Hepatocyte (in vitro differentiated cells): ENCODE data around the gene MEIOC. TPM values are rescaled to one million over a fixed set of nuclear protein-coding genes. Genes with fewer than 3 reads are reported as not detected.

Experiments used
- DNase-seq: peaks from one replicate; pipeline ENCODE4 v3.0.0-alpha.2; 2016; ENCODE audit warnings: low spot score
- H2AFZ ChIP-seq: fragments of 200-600 bp; sonication (generic); 2 replicates; pipeline ENCODE4 v1.6.0; 2016; ENCODE audit warnings: antibody characterized with exemption, mild to moderate bottlenecking
- H3K27ac ChIP-seq: fragments of 200-600 bp; sonication (generic); 2 replicates; pipeline ENCODE4 v1.5.1; 2016; ENCODE audit warnings: mild to moderate bottlenecking
- H3K27me3 ChIP-seq: fragments of 200-600 bp; sonication (generic); 2 replicates; pipeline ENCODE4 v1.6.1; 2016
- H3K36me3 ChIP-seq: fragments of 200-600 bp; sonication (generic); replicated peaks from 2 replicates; pipeline ENCODE4 v1.5.1; 2016; ENCODE audit warnings: low read depth; ENCODE audit not compliant: insufficient read depth
- H3K4me1 ChIP-seq: fragments of 200-600 bp; sonication (generic); 2 replicates; pipeline ENCODE4 v1.5.1; 2016; ENCODE audit warnings: mild to moderate bottlenecking, moderate library complexity; ENCODE audit not compliant: insufficient read depth
- H3K4me2 ChIP-seq: fragments of 200-600 bp; sonication (generic); 2 replicates; pipeline ENCODE4 v1.6.0; 2016
- H3K4me3 ChIP-seq: fragments of 200-600 bp; sonication (generic); 2 replicates; pipeline ENCODE4 v1.5.1; 2016; ENCODE audit warnings: mild to moderate bottlenecking
- H3K79me2 ChIP-seq: fragments of 200-600 bp; sonication (generic); 2 replicates; pipeline ENCODE4 v1.6.0; 2017; ENCODE audit warnings: mild to moderate bottlenecking
- H3K9me2 ChIP-seq: fragments of 200-600 bp; sonication (generic); replicated peaks from 2 replicates; pipeline ENCODE4 v1.6.0; 2017; ENCODE audit warnings: mild to moderate bottlenecking; ENCODE audit not compliant: insufficient read depth
- H3K9me3 ChIP-seq: fragments of 200-600 bp; sonication (generic); 2 replicates; pipeline ENCODE4 v1.5.1; 2016; ENCODE audit warnings: low read depth, mild to moderate bottlenecking
- H4K20me1 ChIP-seq: fragments of 200-600 bp; sonication (generic); 2 replicates; pipeline ENCODE4 v1.6.0; 2016; ENCODE audit warnings: mild to moderate bottlenecking; ENCODE audit not compliant: insufficient read depth, poor library complexity, severe bottlenecking
- EZH2 ChIP-seq: fragments of 200-600 bp; sonication (generic); IDR thresholded peaks from 2 replicates; pipeline ENCODE4 v1.6.1; 2016; ENCODE audit warnings: antibody characterized with exemption, mild to moderate bottlenecking, borderline replicate concordance
- EZH2phosphoT487 ChIP-seq: fragments of 200-600 bp; sonication (generic); IDR thresholded peaks from one replicate; pipeline ENCODE4 v1.6.1; 2018; ENCODE audit warnings: antibody characterized with exemption, mild to moderate bottlenecking, low read depth, moderate library complexity; ENCODE audit not compliant: unreplicated experiment, severe bottlenecking
- WGBS: methylation state at CpG from one replicate; pipeline ENCODE4 v1.1.6; 2016; ENCODE audit warnings: low lambda C conversion rate; ENCODE audit errors: missing lambda C conversion rate; 5-methylcytosine and 5-hydroxymethylcytosine counted together
- polyA plus RNA-seq: library from polyadenylated mRNA; unstranded; fragments of >200 nt; fragmentation: Nextera tagmentation; extraction: Ambion mirVana; gene quantifications from 2 replicates; pipeline ENCODE4 v1.2.1, GENCODE V29; 2016
- total RNA-seq: library from RNA; depleted of rRNA; stranded (reverse); fragments of >200 nt; gene quantifications from 2 replicates; pipeline ENCODE4 v1.2.3, GENCODE V29; 2014
- TF ChIP-seq, protein P1 (sequence below): fragments of 200-600 bp; sonication (generic); IDR thresholded peaks from 2 replicates; pipeline ENCODE4 v1.5.1; 2016; ENCODE audit warnings: antibody characterized with exemption, mild to moderate bottlenecking; ENCODE audit not compliant: poor library complexity

MEIOC gene
- total and polyA plus RNA-seq, 2 experiments from 2014 or later: 0.13 to 0.18 TPM

DNA sequence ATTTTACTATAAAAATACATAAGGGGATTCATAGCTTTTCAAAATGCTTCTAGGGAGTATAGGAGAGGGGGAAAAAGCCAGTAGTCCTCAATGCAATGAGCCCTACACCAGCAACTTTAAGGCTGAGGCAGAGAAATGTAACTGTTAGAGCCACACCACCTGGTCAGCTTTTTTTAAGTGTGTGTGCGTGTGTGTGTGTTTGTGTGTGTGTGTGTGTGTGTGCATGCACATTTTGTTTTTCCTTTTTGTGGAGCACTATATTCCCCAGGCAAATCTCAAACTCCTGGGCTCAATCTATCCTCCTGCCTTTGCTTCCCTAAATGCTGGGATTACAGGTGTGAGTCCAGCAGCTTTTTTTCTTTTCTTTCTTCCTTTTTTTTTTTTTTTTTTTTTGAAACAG, 2.3 kb upstream of the MEIOC start:
- 76% methylated on average over 1 of the region's 1 CpG for WGBS
- H3K79me2 ChIP-seq: no peaks in the 10 kb centered on the region
- no peak overlapping the region for H3K4me3 ChIP-seq
- H3K9me3 ChIP-seq: no peaks in the 10 kb centered on the region
- no peak overlapping the region for H3K4me2 ChIP-seq
- no peaks in the 10 kb centered on the region for H3K9me2 ChIP-seq
- TF ChIP-seq, protein P1, sequence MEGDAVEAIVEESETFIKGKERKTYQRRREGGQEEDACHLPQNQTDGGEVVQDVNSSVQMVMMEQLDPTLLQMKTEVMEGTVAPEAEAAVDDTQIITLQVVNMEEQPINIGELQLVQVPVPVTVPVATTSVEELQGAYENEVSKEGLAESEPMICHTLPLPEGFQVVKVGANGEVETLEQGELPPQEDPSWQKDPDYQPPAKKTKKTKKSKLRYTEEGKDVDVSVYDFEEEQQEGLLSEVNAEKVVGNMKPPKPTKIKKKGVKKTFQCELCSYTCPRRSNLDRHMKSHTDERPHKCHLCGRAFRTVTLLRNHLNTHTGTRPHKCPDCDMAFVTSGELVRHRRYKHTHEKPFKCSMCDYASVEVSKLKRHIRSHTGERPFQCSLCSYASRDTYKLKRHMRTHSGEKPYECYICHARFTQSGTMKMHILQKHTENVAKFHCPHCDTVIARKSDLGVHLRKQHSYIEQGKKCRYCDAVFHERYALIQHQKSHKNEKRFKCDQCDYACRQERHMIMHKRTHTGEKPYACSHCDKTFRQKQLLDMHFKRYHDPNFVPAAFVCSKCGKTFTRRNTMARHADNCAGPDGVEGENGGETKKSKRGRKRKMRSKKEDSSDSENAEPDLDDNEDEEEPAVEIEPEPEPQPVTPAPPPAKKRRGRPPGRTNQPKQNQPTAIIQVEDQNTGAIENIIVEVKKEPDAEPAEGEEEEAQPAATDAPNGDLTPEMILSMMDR: no peak
- TF ChIP-seq EZH2: no peak
- TF ChIP-seq EZH2phosphoT487: no peak
- H3K27me3 ChIP-seq: peaks cover 25% of the 10 kb centered on the region
- no peaks in the 10 kb centered on the region for H4K20me1 ChIP-seq
- no peak overlapping the region for H2AFZ ChIP-seq
- peaks cover 3% of the 10 kb centered on the region for H3K4me1 ChIP-seq
- H3K36me3 ChIP-seq: no peaks in the 10 kb centered on the region
- H3K27ac ChIP-seq: no peak overlapping the region
- DNase-seq: no peak

GRCh38 chr17:44661835-44662234, 5.6 kb downstream of the MEIOC start:
- Histone ChIP-seq H3K4me3 (no peak overlapping the region), H3K36me3 (no peaks in the 10 kb centered on the region), H3K4me1 (no peaks in the 10 kb centered on the region), H3K4me2 (no peak overlapping the region), H3K9me2 (no peaks in the 10 kb centered on the region), H3K9me3 (no peaks in the 10 kb centered on the region), H3K27ac (no peak overlapping the region), H4K20me1 (no peaks in the 10 kb centered on the region), H3K27me3 (peaks cover 11% of the 10 kb centered on the region), H2AFZ (no peak overlapping the region), H3K79me2 (no peaks in the 10 kb centered on the region)
- no peak for DNase-seq
- TF ChIP-seq EZH2: no peak
- TF ChIP-seq EZH2phosphoT487: no peak
- TF ChIP-seq, protein P1: no peak
- WGBS: 100% methylated on average over 2 of the region's 2 CpGs

- H3K4me1 ChIP-seq: no peaks in the 10 kb centered on the region
- H3K9me2 ChIP-seq: no peaks in the 10 kb centered on the region
- H4K20me1 ChIP-seq: no peaks in the 10 kb centered on the region
- no peak for DNase-seq
- no peaks in the 10 kb centered on the region for H3K9me3 ChIP-seq
- no peak overlapping the region for H3K4me2 ChIP-seq
- 100% methylated on average over 1 of the region's 1 CpG for WGBS
- H2AFZ ChIP-seq: no peak overlapping the region
- H3K36me3 ChIP-seq: no peaks in the 10 kb centered on the region
- H3K79me2 ChIP-seq: no peaks in the 10 kb centered on the region
- H3K27ac ChIP-seq: no peak overlapping the region
- no peak overlapping the region for H3K4me3 ChIP-seq
- TF ChIP-seq EZH2 (no peak), EZH2phosphoT487 (no peak)
- TF ChIP-seq, protein P1: no peak
- no peaks in the 10 kb centered on the region for H3K27me3 ChIP-seq
Measured at GRCh38 chr17:44663095-44663494, 6.8 kb downstream of the MEIOC start.

DNA sequence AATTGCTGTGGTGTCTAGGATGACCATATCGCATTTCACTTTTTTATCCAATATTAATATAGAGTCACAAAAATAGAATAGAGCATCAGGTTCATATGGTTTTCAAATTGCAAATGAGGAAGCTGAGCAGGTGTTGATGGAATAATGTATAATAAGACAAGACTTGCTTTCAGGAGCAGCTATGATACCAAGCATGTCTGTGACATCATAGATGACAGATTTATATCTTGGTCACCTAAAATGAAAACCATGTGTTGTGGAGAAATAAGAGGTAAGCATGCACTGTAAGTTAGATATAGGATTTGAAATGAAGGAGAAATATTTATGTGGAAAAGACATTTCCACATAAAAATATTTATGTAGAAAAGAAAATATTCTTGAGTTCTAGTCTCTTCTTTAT, 8.6 kb downstream of the MEIOC start:
- H3K4me1 ChIP-seq: no peaks in the 10 kb centered on the region
- 92% methylated on average over 1 of the region's 1 CpG for WGBS
- H3K9me3 ChIP-seq: no peaks in the 10 kb centered on the region
- H3K27me3 ChIP-seq: no peaks in the 10 kb centered on the region
- DNase-seq: no peak
- no peak overlapping the region for H3K27ac ChIP-seq
- no peaks in the 10 kb centered on the region for H3K9me2 ChIP-seq
- no peak overlapping the region for H2AFZ ChIP-seq
- H3K4me3 ChIP-seq: no peak overlapping the region
- H3K4me2 ChIP-seq: no peak overlapping the region
- H3K79me2 ChIP-seq: no peaks in the 10 kb centered on the region
- TF ChIP-seq, protein P1: no peak
- TF ChIP-seq EZH2: no peak
- TF ChIP-seq EZH2phosphoT487: no peak
- no peaks in the 10 kb centered on the region for H3K36me3 ChIP-seq
- H4K20me1 ChIP-seq: no peaks in the 10 kb centered on the region
